ENCODE results near the gene IRGC.

- TF ChIP-seq POLR2A (IDR thresholded peaks at IDR 0.05; ENCODE audit: low read depth, low read length), result no peak
- no peak for TF ChIP-seq JUN (IDR thresholded peaks at IDR 0.05; ENCODE audit: borderline replicate concordance, insufficient read depth, insufficient read length, low read depth)
- no peak for TF ChIP-seq CTCF (IDR thresholded peaks at IDR 0.05; ENCODE audit: extremely low read depth in 1 of 2, insufficient read depth in 1 of 2, low read depth in 1 of 2, low read length in 2 of 2)
- TF ChIP-seq EZH2 (IDR thresholded peaks at IDR 0.05; ENCODE audit: borderline replicate concordance, low read depth, low read length, severe bottlenecking), result no peak
- TF ChIP-seq, protein P1, sequence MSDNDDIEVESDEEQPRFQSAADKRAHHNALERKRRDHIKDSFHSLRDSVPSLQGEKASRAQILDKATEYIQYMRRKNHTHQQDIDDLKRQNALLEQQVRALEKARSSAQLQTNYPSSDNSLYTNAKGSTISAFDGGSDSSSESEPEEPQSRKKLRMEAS (IDR thresholded peaks at IDR 0.05; ENCODE audit: insufficient read depth, insufficient read length), result no peak
- no peak for TF ChIP-seq POLR2AphosphoS5 (IDR thresholded peaks at IDR 0.05; ENCODE audit: insufficient read depth, low read depth, low read length)
- TF ChIP-seq MYC (IDR thresholded peaks at IDR 0.05; ENCODE audit: low read depth, low read length), result no peak
- TF ChIP-seq GATA2 (IDR thresholded peaks at IDR 0.05; ENCODE audit: insufficient read depth, insufficient read length, low read depth, low read length), result no peak
These were observed 51.4 kb downstream of the IRGC start for GRCh38 chr19:43767316-43767715.

Measured in endothelial cell of umbilical vein (primary cell).